ENCODE results near the gene SP3. TPM values are rescaled to one million over a fixed set of nuclear protein-coding genes. Genes with fewer than 3 reads are reported as not detected.

SP3 gene
- polyA plus RNA-seq, 2 of the 4 experiments (the other 2 are of a cell fraction), result 40.1 to 83.1 TPM

- no peak for TF ChIP-seq CBX2 (IDR thresholded peaks at IDR 0.05; ENCODE audit: borderline replicate concordance, low read depth)
- no peak for TF ChIP-seq EP300 (IDR thresholded peaks at IDR 0.05)
- no peak for TF ChIP-seq RFX5 (IDR thresholded peaks at IDR 0.05)
- FAIRE-seq, result no peak
Observed at GRCh38 chr2:174009488-174010223, 44.5 kb upstream of the SP3 start.

GRCh38 chr2:174008720-174009119 lies 43.5 kb upstream of the SP3 start:
- 89% methylated on average over 4 of the region's 4 CpGs for WGBS (ENCODE audit: missing lambda C conversion rate)
- no peak for ATAC-seq
- ChIA-PET POLR2A (no interaction called here), CTCF (interaction anchor here (0.9 to 1.4 kb wide), 3 partner anchors 11 to 606 kb away, joined by 3 read pairs; no protein-coding TSS in a partner anchor)
- DNase-seq (ENCODE audit: low read depth in 1 of 2, low spot score in 1 of 2), result no peak
- no peak for FAIRE-seq
- H3K9me3 ChIP-seq, result no peaks in the 10 kb centered on the region
- TF ChIP-seq EHF (CRISPR knock-in tag; IDR thresholded peaks at IDR 0.05) (no peak), RAD21 (conservative IDR thresholded peaks at IDR 0.05 in 1 of 2, IDR thresholded peaks at IDR 0.05 in 1 of 2) (no peak), RNF2 (IDR thresholded peaks at IDR 0.05; ENCODE audit: borderline replicate concordance, low read depth) (no peak), EP300 (IDR thresholded peaks at IDR 0.05) (no peak), NFE2L2 (conservative IDR thresholded peaks at IDR 0.05; ENCODE audit: low read length) (no peak), ZNF302 (CRISPR knock-in tag; IDR thresholded peaks at IDR 0.05) (no peak), ZC3H11A (IDR thresholded peaks at IDR 0.05) (no peak), HDAC2 (IDR thresholded peaks at IDR 0.05) (no peak)
- H3K4me1 ChIP-seq, result peaks cover 18% of the 10 kb centered on the region; the same call in 2 of the 3 replicates
- H3K4me3 ChIP-seq, result no peak overlapping the region
- no peak overlapping the region for H3K27ac ChIP-seq
- H3K4me2 ChIP-seq, result no peak overlapping the region

More at GRCh38 chr2:174009488-174010223, 44.5 kb upstream of the SP3 start:
- H3K9me3 ChIP-seq, result no peaks in the 10 kb centered on the region
- H3K4me2 ChIP-seq, result no peak overlapping the region
- ChIA-PET POLR2A (no interaction called here), CTCF (interaction anchor here (1.0 to 1.4 kb wide), 2 partner anchors 18 to 197 kb away, joined by 3 read pairs; no protein-coding TSS in a partner anchor)
- ATAC-seq, result no peak
- 81% methylated on average over 3 of the region's 3 CpGs for WGBS (ENCODE audit: missing lambda C conversion rate)
- DNase-seq (ENCODE audit: low read depth in 1 of 2, low spot score in 1 of 2), result no peak
- H3K4me3 ChIP-seq, result no peak overlapping the region
- no peak overlapping the region for H3K27ac ChIP-seq
- H3K4me1 ChIP-seq, result peaks cover 18% of the 10 kb centered on the region; the same call in 2 of the 3 replicates

GRCh38 chr2:174007010-174007409 lies 41.8 kb upstream of the SP3 start:
- ChIA-PET POLR2A (no interaction called here), CTCF (interaction anchor here (1.3 kb wide), 1 partner anchor 604 kb away, joined by 4 read pairs; no protein-coding TSS in a partner anchor)
- ATAC-seq (no peak), FAIRE-seq (no peak), DNase-seq (ENCODE audit: low read depth in 1 of 2, low spot score in 1 of 2) (no peak)
- no peak for TF ChIP-seq HOXB5 (CRISPR knock-in tag; IDR thresholded peaks at IDR 0.05)
- no peak for TF ChIP-seq HDAC2 (IDR thresholded peaks at IDR 0.05)
- TF ChIP-seq RAD21 (conservative IDR thresholded peaks at IDR 0.05 in 1 of 2, IDR thresholded peaks at IDR 0.05 in 1 of 2), result no peak
- TF ChIP-seq RFX5 (IDR thresholded peaks at IDR 0.05), result no peak
- TF ChIP-seq MYC (IDR thresholded peaks at IDR 0.05; ENCODE audit: borderline replicate concordance, low read length), result no peak
- TF ChIP-seq CTCF (IDR thresholded peaks at IDR 0.05), result no peak
- no peak for TF ChIP-seq ZNF302 (CRISPR knock-in tag; IDR thresholded peaks at IDR 0.05)
- TF ChIP-seq ZSCAN20 (CRISPR knock-in tag; IDR thresholded peaks at IDR 0.05), result no peak
- TF ChIP-seq HEYL (CRISPR knock-in tag; IDR thresholded peaks at IDR 0.05), result no peak
- no peak for TF ChIP-seq GATA3 (IDR thresholded peaks at IDR 0.05; ENCODE audit: borderline replicate concordance)
- no peak for TF ChIP-seq ESRRA (IDR thresholded peaks at IDR 0.05; ENCODE audit: borderline replicate concordance, low read length)
- TF ChIP-seq CHD2 (IDR thresholded peaks at IDR 0.05; ENCODE audit: low read length, partially characterized antibody), result no peak
- TF ChIP-seq FOSL2 (IDR thresholded peaks at IDR 0.05), result no peak
- no peak for TF ChIP-seq FOSL2 (CRISPR knock-in tag; IDR thresholded peaks at IDR 0.05)
- no peak for TF ChIP-seq SREBF2 (IDR thresholded peaks at IDR 0.05)
- H3K9me3 ChIP-seq, result no peaks in the 10 kb centered on the region
- H3K27ac ChIP-seq, result no peak overlapping the region
- H3K4me2 ChIP-seq, result no peak overlapping the region
- 85% methylated on average over 5 of the region's 5 CpGs for WGBS (ENCODE audit: missing lambda C conversion rate)
- peaks cover 18% of the 10 kb centered on the region; the same call in 2 of the 3 replicates for H3K4me1 ChIP-seq
- H3K4me3 ChIP-seq, result no peak overlapping the region
